ENCODE data around the gene RNF126. TPM values are rescaled to one million over a fixed set of nuclear protein-coding genes. Genes with fewer than 3 reads are reported as not detected.

Gene RNF126
- total RNA-seq, 1 donor from 2014 or later: 40.8 TPM

- Mint-ChIP-seq H3K27me3 (ENCODE audit: unreplicated experiment) (no peaks in the 10 kb centered on the region), H3K9me3 (ENCODE audit: unreplicated experiment) (peaks cover 4% of the 10 kb centered on the region), H3K4me1 (ENCODE audit: unreplicated experiment) (peaks cover 36% of the 10 kb centered on the region), H3K4me3 (ENCODE audit: unreplicated experiment) (peak overlapping the region; percentile 53), H3K36me3 (ENCODE audit: unreplicated experiment) (no peaks in the 10 kb centered on the region), H3K27ac (ENCODE audit: unreplicated experiment) (peak overlapping the region; percentile 52)
- DNase-seq (ENCODE audit: extremely low spot score, unreplicated experiment): peak; percentile 95
- TF ChIP-seq CTCF (IDR thresholded peaks at IDR 0.05): peak; percentile 98
Observed at GRCh38 chr19:664913-665443, 2.0 kb upstream of the RNF126 start.

- Mint-ChIP-seq H3K27ac (ENCODE audit: unreplicated experiment) (peak overlapping the region; percentile 80), H3K9me3 (ENCODE audit: unreplicated experiment) (no peaks in the 10 kb centered on the region), H3K4me1 (ENCODE audit: unreplicated experiment) (peaks cover 37% of the 10 kb centered on the region), H3K27me3 (ENCODE audit: unreplicated experiment) (no peaks in the 10 kb centered on the region), H3K36me3 (ENCODE audit: unreplicated experiment) (no peaks in the 10 kb centered on the region), H3K4me3 (ENCODE audit: unreplicated experiment) (peak overlapping the region; percentile 70)
- TF ChIP-seq CTCF (IDR thresholded peaks at IDR 0.05): no peak
- DNase-seq (ENCODE audit: extremely low spot score, unreplicated experiment): no peak
Observed at GRCh38 chr19:663682-664117, 686 bp upstream of the RNF126 start.

GRCh38 chr19:662207-662961 lies 630 bp downstream of the RNF126 start:
- no peaks in the 10 kb centered on the region for H3K36me3 Mint-ChIP-seq (ENCODE audit: unreplicated experiment)
- H3K4me3 Mint-ChIP-seq (ENCODE audit: unreplicated experiment): peak overlapping the region; percentile 79
- peaks cover 36% of the 10 kb centered on the region for H3K4me1 Mint-ChIP-seq (ENCODE audit: unreplicated experiment)
- no peak for TF ChIP-seq CTCF (IDR thresholded peaks at IDR 0.05)
- no peak for DNase-seq (ENCODE audit: extremely low spot score, unreplicated experiment)
- no peaks in the 10 kb centered on the region for H3K9me3 Mint-ChIP-seq (ENCODE audit: unreplicated experiment)
- H3K27ac Mint-ChIP-seq (ENCODE audit: unreplicated experiment): peak overlapping the region; percentile 69
- H3K27me3 Mint-ChIP-seq (ENCODE audit: unreplicated experiment): no peaks in the 10 kb centered on the region

DNA sequence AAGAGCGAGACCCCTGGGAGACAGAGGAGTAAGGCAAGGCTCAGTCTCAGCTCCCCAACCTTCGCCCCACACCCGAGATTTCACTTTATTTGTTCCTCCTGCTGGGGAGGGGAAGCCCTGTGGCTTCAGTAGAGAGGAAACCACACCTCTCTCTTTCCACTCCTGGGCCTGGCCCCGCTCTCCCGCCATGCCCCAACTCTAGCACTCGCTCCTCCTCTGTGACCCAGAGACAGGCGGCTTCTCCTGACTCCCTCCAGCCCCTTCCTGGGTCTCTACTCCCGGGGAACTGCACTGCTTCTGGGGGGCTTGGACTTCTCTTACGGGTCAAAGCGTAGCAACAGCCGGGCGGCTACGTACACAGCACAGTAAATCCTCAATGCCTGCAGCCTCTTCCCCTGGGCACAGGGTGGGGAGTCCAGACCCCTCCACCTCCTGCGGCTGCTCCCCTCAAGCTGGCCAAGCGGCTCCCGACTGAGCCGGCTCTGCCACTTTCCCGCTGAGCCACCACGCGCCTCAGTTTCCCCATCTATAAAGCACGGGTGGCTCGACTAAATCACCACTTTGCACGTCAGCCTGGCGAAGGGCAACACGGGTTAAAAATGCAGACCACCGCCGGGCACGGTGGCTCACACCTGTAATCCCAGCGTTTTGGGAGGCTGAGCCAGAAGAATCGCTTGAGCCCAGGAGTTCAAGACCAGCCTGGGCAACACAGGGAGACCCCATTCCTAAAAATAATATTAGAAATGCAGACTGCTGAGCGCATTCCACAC lies 1.4 kb downstream of the RNF126 start:
- Mint-ChIP-seq H3K36me3 (ENCODE audit: unreplicated experiment) (no peaks in the 10 kb centered on the region), H3K27ac (ENCODE audit: unreplicated experiment) (peak overlapping the region; percentile 69)

More for the DNA sequence above, 1.4 kb downstream of the RNF126 start:
- H3K4me1 Mint-ChIP-seq (ENCODE audit: unreplicated experiment): peaks cover 36% of the 10 kb centered on the region
- no peaks in the 10 kb centered on the region for H3K9me3 Mint-ChIP-seq (ENCODE audit: unreplicated experiment)
- no peak for TF ChIP-seq CTCF (IDR thresholded peaks at IDR 0.05)
- H3K4me3 Mint-ChIP-seq (ENCODE audit: unreplicated experiment): peak overlapping the region; percentile 79
- H3K27me3 Mint-ChIP-seq (ENCODE audit: unreplicated experiment): no peaks in the 10 kb centered on the region
- DNase-seq (ENCODE audit: extremely low spot score, unreplicated experiment): no peak
